ENCODE measurements around the gene PIGR. TPM values are rescaled to one million over a fixed set of nuclear protein-coding genes. Genes with fewer than 3 reads are reported as not detected.

Gene PIGR
- total RNA-seq, 6 donors from 2014 or later: 396 to 1,034 (median 618) TPM

- H3K9me3 ChIP-seq: no peaks in the 10 kb centered on the region
- H3K36me3 ChIP-seq: no peaks in the 10 kb centered on the region
- H3K4me1 ChIP-seq: peaks cover 0 to 7% (median 0%) of the 10 kb centered on the region in 4 donors
- ATAC-seq (ENCODE audit: low FRiP score in 2 of 2): no peak
- no peak overlapping the region for H3K27ac ChIP-seq
- no peak for DNase-seq
- WGBS, 2 donors: 91 to 93% methylated on average over 1 of the region's 1 CpG
- H3K27me3 ChIP-seq: no peaks in the 10 kb centered on the region
- no peak overlapping the region for H3K4me3 ChIP-seq
- TF ChIP-seq EP300 (IDR thresholded peaks at IDR 0.05) (no peak), POLR2A (IDR thresholded peaks at IDR 0.05) (no peak), POLR2AphosphoS5 (IDR thresholded peaks at IDR 0.05) (no peak), CTCF (IDR thresholded peaks at IDR 0.05) (no peak)
These were observed 29.0 kb upstream of the PIGR start for GRCh38 chr1:206975306-206975705.

- ATAC-seq (ENCODE audit: low FRiP score in 2 of 2) (no peak), DNase-seq (no peak)
- Histone ChIP-seq H3K4me1 (peaks cover 0 to 6% (median 1%) of the 10 kb centered on the region in 4 donors), H3K27me3 (no peaks in the 10 kb centered on the region), H3K9me3 (no peaks in the 10 kb centered on the region), H3K27ac (no peak overlapping the region), H3K4me3 (no peak overlapping the region), H3K36me3 (no peaks in the 10 kb centered on the region)
- WGBS, 2 donors: 87 to 100% methylated on average over 1 to 3 of the region's 3 CpGs
- TF ChIP-seq POLR2AphosphoS5 (IDR thresholded peaks at IDR 0.05) (no peak), POLR2A (IDR thresholded peaks at IDR 0.05) (no peak), EP300 (IDR thresholded peaks at IDR 0.05) (no peak), CTCF (IDR thresholded peaks at IDR 0.05) (no peak)
These were observed 27.9 kb upstream of the PIGR start for GRCh38 chr1:206974140-206974539.

GRCh38 chr1:206972728-206973127 is 26.5 kb upstream of the PIGR start:
- H3K27ac ChIP-seq: no peak overlapping the region
- no peaks in the 10 kb centered on the region for H3K9me3 ChIP-seq
- H3K36me3 ChIP-seq: no peaks in the 10 kb centered on the region
- TF ChIP-seq EP300 (IDR thresholded peaks at IDR 0.05): no peak
- TF ChIP-seq CTCF (IDR thresholded peaks at IDR 0.05): no peak
- no peak for TF ChIP-seq POLR2A (IDR thresholded peaks at IDR 0.05)
- no peak for TF ChIP-seq POLR2AphosphoS5 (IDR thresholded peaks at IDR 0.05)
- DNase-seq (no peak), ATAC-seq (ENCODE audit: low FRiP score in 2 of 2) (no peak)
- WGBS, 2 donors: 60 to 68% methylated on average over 2 of the region's 2 CpGs
- H3K27me3 ChIP-seq: no peaks in the 10 kb centered on the region
- peaks cover 0 to 9% (median 5%) of the 10 kb centered on the region in 4 donors for H3K4me1 ChIP-seq
- no peak overlapping the region for H3K4me3 ChIP-seq

- DNase-seq: no peak
- H3K27ac ChIP-seq: no peak overlapping the region
- no peaks in the 10 kb centered on the region for H3K36me3 ChIP-seq
- WGBS, 2 donors: 75 to 81% methylated on average over 2 of the region's 2 CpGs
- ATAC-seq (ENCODE audit: low FRiP score in 2 of 2): peak in 1 of 2 donors; percentile 29
- H3K4me1 ChIP-seq: peaks cover 8 to 16% (median 13%) of the 10 kb centered on the region in 4 donors
- H3K4me3 ChIP-seq: no peak overlapping the region
- no peaks in the 10 kb centered on the region for H3K27me3 ChIP-seq
- TF ChIP-seq POLR2AphosphoS5 (IDR thresholded peaks at IDR 0.05): no peak
- TF ChIP-seq CTCF (IDR thresholded peaks at IDR 0.05): no peak
- no peak for TF ChIP-seq EP300 (IDR thresholded peaks at IDR 0.05)
- TF ChIP-seq POLR2A (IDR thresholded peaks at IDR 0.05): no peak
- H3K9me3 ChIP-seq: no peaks in the 10 kb centered on the region
These were observed 24.9 kb upstream of the PIGR start for GRCh38 chr1:206971029-206971655.

- H3K36me3 ChIP-seq: no peaks in the 10 kb centered on the region
- H3K27me3 ChIP-seq: no peaks in the 10 kb centered on the region
- no peaks in the 10 kb centered on the region for H3K9me3 ChIP-seq
- no peak for DNase-seq
- no peak within 1 kb of the TSS for H3K27ac ChIP-seq
- no peak within 1 kb of the TSS for H3K4me3 ChIP-seq
- peaks cover 8 to 16% (median 13%) of the 10 kb centered on the region in 4 donors for H3K4me1 ChIP-seq
- WGBS, 2 donors: 53 to 67% methylated on average over 2 of the region's 2 CpGs
- ATAC-seq (ENCODE audit: low FRiP score in 2 of 2): no peak
- no peak for TF ChIP-seq POLR2AphosphoS5 (IDR thresholded peaks at IDR 0.05)
- no peak for TF ChIP-seq POLR2A (IDR thresholded peaks at IDR 0.05)
- no peak for TF ChIP-seq CTCF (IDR thresholded peaks at IDR 0.05)
These were observed 24.2 kb upstream of the PIGR start, which contains the start of gene FCAMR for GRCh38 chr1:206970446-206970845. FCAMR (minus strand) TSS chr1:206970460; CDS start chr1:206970125, 335 bp downstream.
